KG1 (cell line): ENCODE data around the gene POU2F1.
A peak's percentile ranks its signal among the peaks of the same experiment; 100 is the strongest.
"Not testable (repeated sequence)": the region's sequence is repeated elsewhere in the genome, so short reads cannot be mapped to it uniquely, and the experiment has no call there.

Experiments
- DNase-seq: peaks from one replicate; lab custom pipeline; 2025; lab: John Stamatoyannopoulos, UW

The POU2F1 gene

GRCh38 chr1:167314671-167315070, 94.0 kb downstream of the POU2F1 start:
- DNase-seq: no peak

GRCh38 chr1:167317463-167317862, 96.8 kb downstream of the POU2F1 start:
- no peak for DNase-seq

- DNase-seq: not testable (repeated sequence)
These were observed 98.5 kb downstream of the POU2F1 start for GRCh38 chr1:167319206-167319605.

- no peak for DNase-seq
These were observed 101.8 kb downstream of the POU2F1 start for GRCh38 chr1:167322483-167322882.

- no peak for DNase-seq
These were observed 104.5 kb downstream of the POU2F1 start for GRCh38 chr1:167325151-167325550.

GRCh38 chr1:167328306-167328815, 107.7 kb downstream of the POU2F1 start:
- DNase-seq: no peak

GRCh38 chr1:167328816-167329483, 108.3 kb downstream of the POU2F1 start:
- DNase-seq: peak; percentile 68

GRCh38 chr1:167330601-167331293, 110.1 kb downstream of the POU2F1 start:
- no peak for DNase-seq

- DNase-seq: no peak
These were observed 111.0 kb downstream of the POU2F1 start for GRCh38 chr1:167331650-167332049.

- DNase-seq: no peak
These were observed 111.8 kb downstream of the POU2F1 start for GRCh38 chr1:167332503-167332902.

GRCh38 chr1:167333124-167333523, 112.4 kb downstream of the POU2F1 start:
- DNase-seq: no peak

GRCh38 chr1:167333703-167334102, 113.0 kb downstream of the POU2F1 start:
- DNase-seq: no peak

- no peak for DNase-seq
These were observed 118.7 kb downstream of the POU2F1 start for GRCh38 chr1:167339405-167339804.

- DNase-seq: no peak
These were observed 122.2 kb downstream of the POU2F1 start for GRCh38 chr1:167342846-167343245.

GRCh38 chr1:167344112-167344511, 123.4 kb downstream of the POU2F1 start:
- DNase-seq: no peak

- no peak for DNase-seq
These were observed 124.1 kb downstream of the POU2F1 start for GRCh38 chr1:167344615-167345385.

GRCh38 chr1:167345386-167345733, 124.7 kb downstream of the POU2F1 start:
- no peak for DNase-seq

GRCh38 chr1:167357305-167357704, 136.6 kb downstream of the POU2F1 start:
- DNase-seq: no peak

- DNase-seq: no peak
These were observed 138.6 kb downstream of the POU2F1 start for GRCh38 chr1:167359295-167359694.

- DNase-seq: no peak
These were observed 139.4 kb downstream of the POU2F1 start for GRCh38 chr1:167360120-167360519.

GRCh38 chr1:167362638-167363037, 142.0 kb downstream of the POU2F1 start:
- DNase-seq: no peak

- DNase-seq: no peak
These were observed 144.1 kb downstream of the POU2F1 start for GRCh38 chr1:167364826-167365225.

- DNase-seq: no peak
These were observed 144.7 kb downstream of the POU2F1 start for GRCh38 chr1:167365360-167365759.
